Fibroblast of skin of abdomen (primary cell): ENCODE measurements around the gene LRRC47.
A peak's percentile ranks its signal among the peaks of the same experiment; 100 is the strongest.

Experiments
- DNase-seq: peaks from one replicate; pipeline ENCODE4 v3.0.0-alpha.2; 2013

The LRRC47 gene

GRCh38 chr1:3785456-3786157 lies 10.7 kb downstream of the LRRC47 start:
- no peak for DNase-seq

DNA sequence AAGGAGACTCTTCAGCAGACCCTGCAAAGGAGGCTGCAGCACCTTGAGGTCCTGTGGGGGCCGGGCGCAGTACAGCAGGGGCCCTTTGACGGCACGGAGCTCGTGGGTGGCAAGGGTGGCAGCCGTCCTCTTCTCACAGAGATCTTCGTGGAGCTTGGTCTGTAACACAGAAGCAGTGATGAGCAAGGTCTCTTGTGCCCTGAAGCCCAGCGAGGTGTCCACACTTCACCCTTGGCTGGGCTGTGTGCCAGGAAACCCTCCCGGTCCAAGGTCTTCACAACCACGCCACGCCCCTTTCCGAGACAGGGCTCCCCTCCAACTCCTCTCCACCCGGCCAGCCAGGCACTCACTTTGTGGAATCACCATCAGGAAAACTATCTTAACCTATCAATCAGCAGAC lies 11.3 kb downstream of the LRRC47 start:
- DNase-seq = no peak

DNA sequence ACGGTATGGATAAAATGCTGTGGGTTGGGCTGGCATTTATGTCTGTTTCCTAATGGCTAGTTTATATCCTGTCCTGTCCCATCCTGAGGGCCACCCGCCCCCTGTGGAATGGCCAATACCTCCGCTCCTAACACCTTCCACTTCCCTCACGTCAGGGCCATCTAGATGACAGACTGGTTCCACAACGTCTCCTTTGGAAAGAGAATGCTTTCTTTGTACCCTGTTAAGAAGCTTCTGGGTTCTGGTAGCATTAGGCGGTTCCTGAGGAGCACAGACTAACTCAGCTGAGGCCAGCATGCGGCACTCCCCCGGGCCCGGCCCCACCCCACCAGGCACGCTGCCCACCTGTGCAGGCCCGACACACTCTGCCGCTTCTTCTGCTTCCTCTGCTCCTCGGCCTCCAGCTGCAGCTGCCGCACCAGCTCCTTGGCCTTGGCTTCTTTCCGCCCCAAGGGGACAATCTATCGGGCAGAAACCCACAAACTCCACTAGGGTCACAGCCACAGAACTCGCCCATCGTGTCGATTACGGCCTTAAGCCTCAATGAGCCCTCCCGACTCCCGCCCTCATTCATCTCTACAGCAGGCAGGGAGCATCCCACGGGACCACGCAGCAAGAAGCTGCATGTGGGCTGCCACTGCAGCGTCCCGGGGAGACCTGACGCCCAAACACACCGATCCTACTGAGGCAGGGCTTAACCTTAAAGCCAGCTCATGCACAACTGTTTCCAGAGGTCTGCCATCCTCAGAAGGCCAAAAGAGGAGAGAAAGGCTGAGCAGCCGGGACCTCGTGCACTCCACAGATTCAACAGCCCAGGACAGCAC lies 12.4 kb downstream of the LRRC47 start:
- no peak for DNase-seq

DNA sequence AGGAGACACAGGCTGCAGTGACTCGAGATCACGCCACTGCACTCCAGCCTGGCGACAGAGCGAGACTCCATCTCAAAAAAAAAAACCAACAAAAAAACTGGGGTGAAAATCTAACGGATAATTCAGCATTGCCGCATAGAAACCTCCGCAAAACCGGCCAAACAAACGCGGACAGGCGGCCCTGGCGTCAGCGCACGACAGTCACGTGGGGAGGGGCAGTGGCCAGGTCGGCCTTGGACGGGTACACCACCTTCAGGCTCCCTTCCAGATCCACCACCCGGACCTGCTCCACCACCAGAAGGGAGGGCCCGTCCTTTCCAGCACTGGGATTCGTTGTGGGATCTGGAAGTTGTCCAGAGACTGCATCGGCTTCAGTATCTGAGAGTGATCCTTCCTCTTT lies 15.4 kb downstream of the LRRC47 start:
- DNase-seq = no peak

DNA sequence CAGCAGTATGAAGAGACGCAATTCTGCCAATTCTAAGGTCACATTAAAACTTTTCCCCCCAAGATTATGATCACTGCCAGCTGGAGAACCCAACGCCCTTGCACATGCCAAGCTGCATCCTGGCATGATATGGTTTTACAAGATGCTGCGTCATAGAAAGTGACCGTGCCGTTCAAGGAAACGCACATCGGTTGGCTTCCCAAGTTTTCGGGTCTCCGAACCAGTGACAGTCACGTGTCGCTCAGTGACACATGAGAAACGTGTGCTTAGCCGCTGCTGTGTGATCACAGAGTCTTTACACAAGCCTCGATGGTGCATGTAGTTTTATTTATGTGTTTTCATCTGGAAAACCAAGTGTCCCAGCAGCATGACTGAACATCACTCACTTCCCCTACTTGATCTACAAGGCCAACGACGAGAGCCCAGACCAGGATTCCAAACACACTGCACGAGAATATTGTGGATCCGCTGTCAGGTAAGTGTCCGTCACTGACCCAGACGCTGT lies 16.3 kb downstream of the LRRC47 start:
- no peak for DNase-seq

DNA sequence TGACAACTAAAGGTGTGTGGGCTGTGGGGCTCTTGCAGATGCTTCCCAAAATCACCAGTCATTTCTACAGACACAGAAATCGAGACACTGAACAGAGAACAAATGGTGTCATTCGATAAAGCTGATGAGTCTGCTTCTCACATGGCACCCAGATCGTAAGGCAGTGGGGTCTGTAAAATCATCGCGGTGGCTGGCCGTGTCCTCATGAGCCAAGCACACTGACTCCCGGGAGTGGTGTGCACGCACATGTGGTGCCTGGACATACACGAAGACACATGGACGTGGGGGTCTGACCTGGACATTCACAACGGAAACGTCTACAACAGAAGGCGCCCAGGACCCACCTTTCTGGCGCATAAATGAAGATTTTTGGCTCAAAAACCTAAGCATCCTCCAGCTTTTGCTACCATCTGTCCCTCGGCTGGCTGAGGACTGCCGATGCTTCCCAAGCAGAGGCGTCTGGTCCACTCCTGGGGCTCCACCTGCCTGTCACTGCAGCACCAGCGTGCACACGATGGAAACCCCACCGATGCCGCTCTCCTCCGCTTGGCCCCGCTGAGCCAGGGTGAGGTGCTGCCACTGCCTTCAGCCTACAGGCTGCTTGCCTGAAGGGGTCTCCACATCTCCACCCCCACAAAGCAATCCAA lies 16.9 kb downstream of the LRRC47 start:
- DNase-seq = no peak

DNA sequence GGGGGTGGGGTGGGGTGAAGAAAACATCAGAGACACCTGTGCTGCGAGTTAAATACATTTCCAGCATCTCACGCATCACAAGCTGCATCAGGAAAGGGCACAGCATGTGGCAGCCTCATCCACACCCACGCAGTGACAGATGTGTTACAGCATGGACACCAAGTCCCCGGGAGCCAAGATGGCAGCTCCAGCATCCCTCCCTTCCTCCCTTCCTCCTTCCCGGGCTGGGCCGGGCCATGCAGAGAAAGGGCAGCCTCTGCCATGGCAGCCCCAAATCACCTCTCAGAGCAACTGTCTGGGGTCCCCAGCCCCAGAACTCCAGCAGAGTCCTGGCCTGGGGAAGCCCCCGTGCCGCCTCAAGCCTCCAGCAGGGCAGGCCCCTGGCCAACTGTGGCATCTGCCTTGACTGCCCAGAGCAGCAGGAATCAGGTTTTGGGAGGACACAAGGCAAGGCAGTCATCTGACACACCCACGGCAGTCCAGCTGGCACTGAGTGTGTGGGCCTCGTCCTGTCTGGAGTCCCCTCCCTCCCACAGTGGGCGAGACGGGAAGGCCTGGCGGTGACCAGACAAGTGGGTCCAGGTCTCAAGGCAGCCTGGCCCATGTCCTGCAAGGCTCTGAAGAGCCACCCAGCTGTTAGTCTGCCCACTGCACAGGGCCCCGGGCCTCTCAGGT lies 17.6 kb downstream of the LRRC47 start:
- no peak for DNase-seq

- DNase-seq = no peak
Observed at GRCh38 chr1:3777647-3778589, 18.4 kb downstream of the LRRC47 start.

GRCh38 chr1:3777078-3777547 lies 19.2 kb downstream of the LRRC47 start:
- no peak for DNase-seq

- no peak for DNase-seq
Observed at GRCh38 chr1:3776231-3776961, 19.9 kb downstream of the LRRC47 start.

DNA sequence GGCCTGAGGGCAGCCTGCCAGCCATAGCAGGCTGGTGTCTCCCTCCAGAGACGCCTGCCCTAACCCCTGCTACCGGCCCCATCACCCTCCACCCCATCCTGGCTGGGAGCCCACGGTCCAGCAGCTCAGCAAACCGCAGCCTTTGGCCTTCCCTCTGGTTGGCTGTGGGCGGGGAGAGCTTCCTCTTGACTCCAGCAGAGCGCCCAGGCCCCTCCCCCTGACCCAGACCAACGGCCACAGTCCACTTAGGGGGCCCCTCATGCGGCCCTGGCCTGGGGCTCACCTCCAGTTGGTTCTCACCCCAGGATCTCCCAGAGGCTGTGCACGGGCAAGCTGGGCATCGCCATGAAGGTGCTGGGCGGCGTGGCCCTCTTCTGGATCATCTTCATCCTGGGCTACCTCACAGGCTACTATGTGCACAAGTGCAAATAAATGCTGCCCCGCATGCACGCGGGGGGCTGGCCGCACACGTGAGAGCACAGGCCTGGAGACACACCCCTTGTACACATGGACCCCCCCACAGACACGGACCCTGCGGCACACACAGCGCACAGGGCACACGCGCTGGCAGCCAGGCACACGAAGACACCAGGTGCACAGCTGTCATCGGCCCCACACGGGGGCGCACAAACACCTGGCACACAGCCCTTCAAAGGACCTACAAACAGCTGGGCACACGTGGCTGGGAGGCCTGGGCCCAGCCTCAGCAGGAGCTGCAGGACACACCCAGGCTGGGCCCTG lies 20.6 kb downstream of the LRRC47 start:
- peak; percentile 38 for DNase-seq

DNA sequence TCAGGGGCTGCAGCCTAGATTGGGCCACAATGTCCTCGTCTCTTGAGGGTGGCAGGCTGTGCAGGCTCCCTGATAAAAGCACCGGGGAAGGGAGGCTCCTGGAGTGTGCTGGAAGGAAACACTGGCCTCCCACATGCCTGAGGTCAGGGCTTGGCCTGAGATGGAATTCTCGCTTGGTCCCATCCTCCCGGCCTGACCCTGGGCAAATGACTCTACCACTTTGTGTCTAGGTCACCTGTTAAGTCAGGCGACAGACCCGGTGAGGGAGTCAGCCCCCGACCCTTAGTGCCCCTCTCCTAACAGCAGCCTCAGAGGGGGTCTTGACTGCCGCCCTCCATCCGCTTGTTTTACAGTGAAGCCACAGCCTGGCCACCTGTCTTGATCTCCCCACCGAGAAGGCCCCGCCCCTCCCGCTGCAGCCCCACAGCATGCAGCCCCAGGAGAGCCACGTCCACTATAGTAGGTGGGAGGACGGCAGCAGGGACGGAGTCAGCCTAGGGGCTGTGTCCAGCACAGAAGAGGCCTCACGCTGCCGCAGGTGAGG lies 21.3 kb downstream of the LRRC47 start:
- DNase-seq = no peak

DNA sequence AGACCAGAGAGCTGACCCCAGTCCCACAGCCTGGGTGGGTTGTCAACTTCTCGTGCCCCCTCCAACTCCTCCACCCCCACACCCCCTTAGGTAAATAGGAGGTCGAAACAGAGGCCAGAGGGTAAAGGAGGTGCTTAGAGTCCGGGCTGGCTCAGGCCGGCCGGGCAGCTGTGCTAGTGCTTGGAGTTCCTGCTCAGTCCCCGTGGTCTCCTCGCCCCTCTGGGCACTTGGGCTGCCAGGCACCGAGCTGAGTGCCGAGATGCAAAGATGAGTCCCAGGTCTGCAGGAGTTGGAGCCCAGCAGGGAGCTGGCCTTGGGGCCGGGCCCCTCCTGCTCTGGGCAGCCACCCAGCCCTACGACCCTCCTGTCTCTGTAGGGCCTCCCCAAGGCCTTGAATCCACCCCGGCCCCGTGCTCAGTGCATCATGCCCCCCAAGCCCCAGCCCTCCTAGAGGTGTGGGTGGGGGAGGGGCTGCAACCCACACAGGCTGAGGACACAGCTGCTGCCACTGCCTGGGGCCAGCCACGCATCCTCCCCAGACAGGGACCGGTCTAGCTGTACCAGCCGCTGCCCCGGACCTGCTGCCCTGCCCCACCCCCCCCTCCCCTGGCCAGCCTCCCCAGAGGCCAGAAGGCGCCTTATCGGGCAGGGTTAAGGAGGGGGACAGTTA lies 21.9 kb downstream of the LRRC47 start:
- no peak for DNase-seq

DNA sequence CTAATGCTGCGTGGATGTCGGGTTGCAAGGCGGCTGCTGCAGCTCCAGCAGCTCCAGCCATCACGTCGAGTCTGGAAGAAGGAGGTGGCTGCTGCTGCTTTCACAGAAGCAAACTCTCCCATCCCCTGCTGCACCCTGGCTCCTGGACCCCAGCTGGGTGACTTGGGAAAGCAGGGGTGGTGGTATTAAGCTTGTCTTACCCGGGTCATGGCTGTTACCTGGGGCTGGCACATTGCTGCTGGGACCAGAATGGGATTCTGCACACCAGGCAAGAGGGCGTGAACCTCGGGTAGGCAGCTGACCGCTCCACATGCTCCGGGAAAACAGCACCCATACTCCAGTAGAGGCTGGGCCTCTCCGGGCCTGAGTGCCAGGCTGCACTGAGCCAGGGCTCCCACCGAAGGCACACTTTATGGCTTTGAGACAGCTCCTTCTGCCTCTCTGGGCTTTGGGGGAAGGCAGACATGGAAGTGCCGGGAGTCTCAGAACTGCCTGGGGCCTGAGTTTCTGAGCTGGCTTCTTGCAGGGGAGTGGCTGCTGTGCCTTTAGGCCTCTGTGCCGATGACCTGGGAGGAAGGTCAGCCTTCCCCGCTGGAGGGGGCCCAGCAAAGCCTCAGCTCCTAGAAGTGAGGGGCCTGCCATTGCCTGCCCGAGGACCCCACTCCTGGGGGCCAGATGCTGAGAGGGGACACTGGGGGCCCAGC lies 22.6 kb downstream of the LRRC47 start:
- DNase-seq = no peak

DNA sequence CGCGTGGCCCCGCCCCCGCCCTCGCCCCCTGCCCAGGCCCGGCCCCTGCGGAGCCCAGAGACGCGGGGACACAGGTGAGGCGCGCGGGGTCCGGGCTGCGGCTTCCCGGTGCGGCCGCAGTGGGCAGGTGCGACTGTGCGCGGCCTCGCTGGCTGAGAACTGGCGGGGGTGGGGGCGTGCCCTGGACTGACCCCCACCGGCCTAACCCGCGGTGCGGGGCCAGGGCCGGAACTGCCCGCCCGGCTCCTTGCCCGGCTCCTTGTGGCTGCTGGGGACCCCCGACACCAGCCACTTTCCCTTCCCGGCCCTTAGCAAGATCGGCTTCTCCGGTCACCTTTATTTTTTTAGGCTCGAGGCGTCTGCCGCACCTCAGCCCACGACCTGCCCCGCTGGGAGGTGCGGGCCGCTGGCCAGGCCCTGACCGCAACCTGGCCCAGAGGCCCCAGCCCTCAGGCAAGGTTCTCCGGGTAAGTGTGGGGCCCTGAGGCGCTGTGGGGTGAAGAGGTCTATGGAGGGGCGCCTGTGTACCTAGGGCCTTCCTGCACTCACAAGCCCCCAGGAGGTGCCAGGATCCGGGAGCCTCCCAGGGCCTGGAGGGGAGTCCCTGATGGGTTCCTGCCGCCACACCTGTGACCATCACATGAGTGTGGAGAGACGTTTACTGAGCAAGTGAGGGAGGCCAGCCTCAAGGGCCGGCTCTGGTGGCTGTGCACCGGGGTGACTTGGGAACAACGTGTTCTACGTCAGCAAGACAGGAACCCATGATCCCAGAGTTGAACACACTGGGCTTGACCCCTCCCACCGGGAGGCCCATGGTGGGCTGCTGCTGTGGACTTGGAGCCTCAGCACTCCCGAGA lies 23.4 kb downstream of the LRRC47 start, which contains the start of gene SMIM1:
SMIM1 (plus strand) TSS at position 35 of the 857 bp plus-strand sequence. CDS start 2,625 bp downstream, outside the sequence.
- DNase-seq = no peak

- peak; percentile 81 for DNase-seq
Observed at GRCh38 chr1:3772027-3772714, 24.1 kb downstream of the LRRC47 start.
